GM21367 (cell line): ENCODE data around the gene GPNMB.
"Not testable (repeated sequence)": the region's sequence is repeated elsewhere in the genome, so short reads cannot be mapped to it uniquely, and the experiment has no call there.

ENCODE experiments used
- ATAC-seq: cut with Tn5 transposase; IDR thresholded peaks from one replicate; pipeline ENCODE4 v1.9.1; 2021; ENCODE audit not compliant: unreplicated experiment

The GPNMB gene

DNA sequence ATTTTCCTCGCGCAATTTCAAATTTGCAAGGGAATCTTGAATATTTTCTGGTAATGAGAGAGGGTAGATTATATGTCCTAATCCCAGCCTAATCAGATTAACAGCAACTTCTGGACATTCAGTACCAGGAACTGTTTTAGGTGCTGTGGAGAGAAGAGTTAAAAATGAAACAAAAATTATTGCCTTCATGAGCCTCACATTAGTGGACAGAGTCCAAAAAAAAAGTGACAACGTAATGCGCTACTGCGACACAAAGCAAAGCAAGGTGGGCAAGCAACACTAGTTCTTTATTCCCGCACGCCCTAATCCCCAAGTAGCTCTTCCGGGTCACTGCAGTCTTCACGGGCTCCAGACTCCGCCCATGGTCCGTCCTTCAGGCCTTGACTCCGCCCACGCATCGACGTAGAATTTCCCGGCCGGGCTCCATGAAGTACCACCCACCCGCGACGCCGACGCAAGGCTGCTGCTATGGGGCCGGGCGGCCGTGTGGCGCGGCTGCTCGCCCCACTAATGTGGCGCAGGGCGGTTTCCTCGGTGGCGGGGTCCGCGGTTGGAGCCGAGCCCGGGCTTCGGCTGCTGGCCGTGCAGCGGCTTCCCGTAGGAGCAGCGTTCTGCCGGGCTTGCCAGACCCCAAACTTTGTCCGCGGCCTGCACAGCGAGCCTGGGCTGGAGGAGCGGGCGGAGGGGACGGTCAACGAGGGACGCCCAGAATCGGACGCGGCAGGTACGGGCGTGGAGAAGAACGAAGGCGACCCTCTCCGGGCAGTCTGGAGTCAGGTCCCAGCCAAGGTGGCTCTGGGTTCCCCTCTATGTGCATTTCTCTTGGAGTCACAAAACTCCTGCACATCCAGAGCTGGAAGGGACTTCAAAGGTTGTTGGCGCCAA lies 52.6 kb downstream of the GPNMB start, which contains the start of gene MALSU1:
MALSU1 (plus strand) TSS at position 455 of the 885 bp plus-strand sequence; CDS start at position 469, 14 bp downstream.
- ATAC-seq: peak; percentile 99

GRCh38 chr7:23299770-23300300 lies 53.3 kb downstream of the GPNMB start:
- ATAC-seq: no peak

- no peak for ATAC-seq
Measured at GRCh38 chr7:23306936-23307521, 60.5 kb downstream of the GPNMB start.

DNA sequence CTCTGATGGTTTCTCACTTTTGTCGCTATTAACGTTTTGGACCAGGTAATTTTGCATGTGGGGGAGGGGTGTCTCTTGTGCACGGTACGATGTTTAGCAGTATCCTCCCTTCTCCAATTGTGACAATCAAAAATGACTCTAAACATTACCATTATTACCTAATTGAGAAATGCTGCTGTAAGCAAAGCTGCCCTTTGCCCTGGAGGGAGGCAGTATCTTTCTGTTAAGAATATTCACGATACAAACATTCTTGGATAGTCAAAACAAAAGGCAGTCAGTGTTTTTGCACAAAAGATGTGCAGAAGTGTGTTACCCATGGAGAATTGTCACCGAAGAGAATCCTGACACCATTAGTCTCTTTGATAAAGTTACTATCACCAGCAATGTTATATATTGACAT lies 62.2 kb downstream of the GPNMB start:
- no peak for ATAC-seq

DNA sequence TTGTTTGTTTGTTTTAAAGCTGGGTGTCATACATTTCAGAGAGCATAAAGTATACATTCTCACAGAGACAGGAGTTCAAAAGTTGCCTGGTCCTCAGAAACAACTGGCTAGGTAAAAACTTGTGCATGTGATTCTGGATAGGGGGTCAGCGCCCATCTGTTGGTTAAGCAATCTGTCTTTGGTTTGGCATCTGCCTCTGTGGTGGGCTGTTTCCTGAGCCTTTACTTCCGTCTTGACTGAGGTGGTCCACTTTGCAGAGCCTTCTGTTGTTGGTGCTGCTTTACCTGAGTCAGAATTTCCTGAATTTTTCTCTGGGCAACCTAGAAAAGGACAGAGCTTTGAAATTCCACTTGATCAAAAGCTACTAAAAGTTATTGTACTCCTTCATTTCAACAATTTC lies 65.6 kb downstream of the GPNMB start:
- not testable (repeated sequence) for ATAC-seq

DNA sequence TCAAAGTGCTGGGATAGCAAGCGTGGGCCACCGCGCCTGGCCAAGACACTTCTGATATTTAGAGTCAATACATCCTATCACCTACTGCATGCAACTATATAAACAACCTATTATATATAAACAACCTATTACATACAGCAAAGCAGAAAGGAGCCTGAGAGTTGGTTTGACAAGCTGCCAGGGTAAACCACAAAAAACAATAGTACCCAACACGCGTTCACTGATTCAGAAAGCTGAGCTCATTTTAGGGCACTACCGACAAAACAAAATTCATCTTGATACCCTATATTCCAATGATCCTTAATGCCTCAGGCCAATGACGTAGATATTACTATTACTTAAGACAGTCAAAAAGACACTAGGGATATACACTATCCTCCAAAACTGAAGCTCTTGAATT lies 68.8 kb downstream of the GPNMB start:
- no peak for ATAC-seq
